PC-3 (cell line): ENCODE measurements around the gene SHROOM2. TPM values are rescaled to one million over a fixed set of nuclear protein-coding genes. Genes with fewer than 3 reads are reported as not detected.

Experiments
- ATAC-seq: fragments of 200-7000 bp; cut with Tn5 transposase; 2 replicates; pipeline ENCODE4 v1.9.1; 2020; ENCODE audit warnings: mild to moderate bottlenecking, moderate library complexity
- BruUV-seq: library from RNA; stranded (reverse); fragments of 400-500 nt; replicated peaks from 2 replicates; lab custom pipeline; 2021; lab: Mats Ljungman, UMichigan
- CTCF ChIA-PET: fragments of 300-600 bp; sonication (Branson Sonifier 250); formaldehyde crosslinking; loops from one replicate; lab custom pipeline; 2022; ENCODE audit warnings: antibody characterized with exemption; lab: Charles Lee
- POLR2A ChIA-PET: fragments of 300-600 bp; sonication (Branson Sonifier 250); formaldehyde crosslinking; loops from one replicate; lab custom pipeline; 2022; ENCODE audit warnings: antibody characterized with exemption; ENCODE audit not compliant: unreplicated experiment; lab: Charles Lee
- DNase-seq: peaks from one replicate; pipeline ENCODE4 v3.0.0-alpha.2; 2015
- H2AFZ ChIP-seq: fragments of 300-600 bp; sonication (generic); 2 replicates; pipeline ENCODE4 v1.6.0; 2016; ENCODE audit warnings: antibody characterized with exemption, low read length
- H3F3A ChIP-seq: fragments of 300-600 bp; sonication (generic); one replicate; pipeline ENCODE4 v1.6.0; 2017; ENCODE audit warnings: antibody characterized with exemption, low read length, control low read depth, mild to moderate bottlenecking; ENCODE audit not compliant: unreplicated experiment
- H3K27ac ChIP-seq: fragments of 300-600 bp; sonication (generic); 2 replicates; pipeline ENCODE4 v1.5.1; 2016; ENCODE audit warnings: mild to moderate bottlenecking, low read length
- H3K27me3 ChIP-seq: fragments of 300-600 bp; sonication (generic); 2 replicates; pipeline ENCODE4 v1.6.1; 2016; ENCODE audit warnings: low read length, mixed read lengths
- H3K36me3 ChIP-seq: fragments of 300-600 bp; sonication (generic); 2 replicates; pipeline ENCODE4 v1.6.1; 2016; ENCODE audit warnings: low read depth, mixed run types, low read length, mixed read lengths
- H3K4me1 ChIP-seq: fragments of 300-600 bp; sonication (generic); 2 replicates; pipeline ENCODE4 v1.5.1; 2016; ENCODE audit warnings: low read length; ENCODE audit not compliant: insufficient read depth
- H3K4me2 ChIP-seq: fragments of 300-600 bp; sonication (generic); 2 replicates; pipeline ENCODE4 v1.6.0; 2016; ENCODE audit warnings: low read length
- H3K4me3 ChIP-seq: fragments of 300-600 bp; sonication (generic); 2 replicates; pipeline ENCODE4 v1.5.1; 2016; ENCODE audit warnings: mild to moderate bottlenecking, low read length, mixed read lengths
- H3K79me2 ChIP-seq: fragments of 300-600 bp; sonication (generic); 2 replicates; pipeline ENCODE4 v1.6.1; 2017; ENCODE audit warnings: low read length, mixed read lengths
- H3K9ac ChIP-seq: fragments of 300-600 bp; sonication (generic); 2 replicates; pipeline ENCODE4 v1.6.0; 2016; ENCODE audit warnings: mild to moderate bottlenecking, low read length
- H3K9me2 ChIP-seq: fragments of 300-600 bp; sonication (generic); replicated peaks from 2 replicates; pipeline ENCODE4 v1.6.1; 2016; ENCODE audit warnings: mixed run types, low read length, mixed read lengths
- H3K9me3 ChIP-seq: fragments of 300-600 bp; sonication (generic); 2 replicates; pipeline ENCODE4 v1.6.1; 2016; ENCODE audit warnings: low read length, mixed read lengths
- H4K20me1 ChIP-seq: fragments of 300-600 bp; sonication (generic); 2 replicates; pipeline ENCODE4 v1.6.1; 2016; ENCODE audit warnings: low read length, mixed read lengths
- CTCF ChIP-seq: fragments of 300-600 bp; sonication (generic); conservative IDR thresholded peaks from 2 replicates; pipeline ENCODE4 v1.5.1; 2017; ENCODE audit warnings: antibody characterized with exemption, low read depth, mild to moderate bottlenecking, low read length
- EZH2 ChIP-seq: fragments of 300-600 bp; sonication (generic); IDR thresholded peaks from one replicate; pipeline ENCODE4 v1.6.1; 2017; ENCODE audit warnings: antibody characterized with exemption, mild to moderate bottlenecking, low read length; ENCODE audit not compliant: unreplicated experiment
- EZH2phosphoT487 ChIP-seq: fragments of 300-600 bp; sonication (generic); IDR thresholded peaks from 2 replicates; pipeline ENCODE4 v1.6.1; 2018; ENCODE audit warnings: mild to moderate bottlenecking, antibody characterized with exemption, low read length, borderline replicate concordance
- intact Hi-C: fragments of 100-400 bp; cut with micrococcal nuclease; formaldehyde crosslinking; loops from 2 replicates; pipeline ENCODE4 v1.9.0; 2023
- total RNA-seq: library from RNA; depleted of rRNA; stranded (reverse); fragments of >200 nt; gene quantifications from 2 replicates; pipeline ENCODE4 v1.2.3, GENCODE V29; 2014

SHROOM2 gene
- total RNA-seq, 1 experiment from 2014 or later: 6.5 TPM

GRCh38 chrX:9770319-9770718 lies 15.9 kb upstream of the SHROOM2 start:
- peak overlapping the region; percentile 65; the same call in 1 of the 2 replicates for H2AFZ ChIP-seq
- H3K4me2 ChIP-seq: peak overlapping the region; percentile 36; the same call in 1 of the 2 replicates
- no peak overlapping the region for H3K4me3 ChIP-seq
- no peaks in the 10 kb centered on the region for H3K79me2 ChIP-seq
- no peaks in the 10 kb centered on the region for H3K9me2 ChIP-seq
- peaks cover 8% of the 10 kb centered on the region for H3K4me1 ChIP-seq
- no peak overlapping the region for H3K9ac ChIP-seq
- H3K36me3 ChIP-seq: no peaks in the 10 kb centered on the region
- DNase-seq: peak; percentile 58
- peak overlapping the region; percentile 8; the same call in 1 of the 2 replicates for H3K27ac ChIP-seq
- H4K20me1 ChIP-seq: no peaks in the 10 kb centered on the region
- no peaks in the 10 kb centered on the region for H3F3A ChIP-seq
- POLR2A ChIA-PET: no interaction called here
- TF ChIP-seq EZH2: no peak
- TF ChIP-seq EZH2phosphoT487: no peak
- TF ChIP-seq CTCF: no peak
- BruUV-seq: no TSS peak
- no peaks in the 10 kb centered on the region for H3K9me3 ChIP-seq
- intact Hi-C loops: no loop called here
- CTCF ChIA-PET: no interaction called here
- peak; percentile 68 for ATAC-seq
- H3K27me3 ChIP-seq: no peaks in the 10 kb centered on the region

- ChIA-PET CTCF (no interaction called here), POLR2A (no interaction called here)
- Histone ChIP-seq H3K79me2 (no peaks in the 10 kb centered on the region), H3K9ac (no peak overlapping the region), H3K4me3 (no peak overlapping the region), H3K4me1 (peaks cover 8% of the 10 kb centered on the region), H4K20me1 (no peaks in the 10 kb centered on the region), H3K27me3 (no peaks in the 10 kb centered on the region), H3K9me3 (no peaks in the 10 kb centered on the region), H3K36me3 (no peaks in the 10 kb centered on the region), H3F3A (no peaks in the 10 kb centered on the region), H2AFZ (no peak overlapping the region), H3K27ac (no peak overlapping the region), H3K4me2 (no peak overlapping the region), H3K9me2 (no peaks in the 10 kb centered on the region)
- ATAC-seq (no peak), DNase-seq (no peak)
- intact Hi-C loops: no loop called here
- BruUV-seq: no TSS peak
- no peak for TF ChIP-seq EZH2
- no peak for TF ChIP-seq EZH2phosphoT487
- TF ChIP-seq CTCF: no peak
These were observed 13.3 kb upstream of the SHROOM2 start for GRCh38 chrX:9772943-9773342.

GRCh38 chrX:9775930-9776329 lies 10.3 kb upstream of the SHROOM2 start:
- DNase-seq: no peak
- Histone ChIP-seq H3K27ac (no peak overlapping the region), H2AFZ (no peak overlapping the region), H3K79me2 (no peaks in the 10 kb centered on the region), H3K4me2 (no peak overlapping the region), H3K4me1 (no peaks in the 10 kb centered on the region), H3K9ac (no peak overlapping the region), H4K20me1 (no peaks in the 10 kb centered on the region), H3K4me3 (no peak overlapping the region), H3K9me3 (no peaks in the 10 kb centered on the region), H3K27me3 (no peaks in the 10 kb centered on the region), H3K36me3 (no peaks in the 10 kb centered on the region), H3K9me2 (no peaks in the 10 kb centered on the region), H3F3A (no peaks in the 10 kb centered on the region)
- TF ChIP-seq EZH2phosphoT487 (no peak), CTCF (no peak), EZH2 (no peak)
- no peak for ATAC-seq
- BruUV-seq: no TSS peak
- ChIA-PET POLR2A (no interaction called here), CTCF (no interaction called here)
- intact Hi-C loops: no loop called here
